Midbrain (tissue), 1 donor: ENCODE results near the gene HTRA3.
"Not testable (repeated sequence)": the region's sequence is repeated elsewhere in the genome, so short reads cannot be mapped to it uniquely, and the experiment has no call there.

Experiments
- DNase-seq: peaks from one replicate; lab custom pipeline; 2025; lab: John Stamatoyannopoulos, UW

HTRA3 gene

DNA sequence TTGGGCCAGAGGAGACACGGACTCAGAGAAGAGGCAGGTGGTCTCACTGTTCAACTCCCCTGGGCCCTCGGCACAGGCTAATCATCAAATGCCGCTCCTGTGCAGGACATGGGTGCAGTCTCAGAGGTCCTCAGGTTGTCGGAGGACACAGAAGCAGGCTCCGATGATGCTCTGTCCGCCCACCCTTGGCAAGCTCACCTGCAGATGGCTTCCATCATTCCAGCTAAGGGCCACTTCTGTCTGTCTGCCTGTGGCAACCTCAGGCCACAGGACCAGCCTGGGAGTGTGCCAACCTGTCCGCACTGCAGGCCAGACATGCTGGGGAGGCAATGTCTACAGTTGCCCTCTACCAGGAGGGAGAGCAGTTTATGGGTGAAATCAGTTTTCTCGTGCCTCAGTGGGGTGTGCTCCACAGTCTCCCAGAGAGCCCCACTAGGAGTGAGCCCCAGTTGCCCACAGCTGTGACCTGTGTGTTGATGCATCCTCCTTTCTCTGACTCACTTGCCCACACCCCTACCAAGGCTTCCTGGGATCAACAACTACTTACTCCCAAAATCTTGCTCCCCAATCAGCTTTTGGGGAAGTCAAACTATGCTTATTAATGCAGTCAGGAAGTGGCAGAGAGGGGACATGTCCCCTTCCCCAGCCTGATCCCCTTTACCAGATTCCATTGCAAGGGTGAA lies 55.9 kb downstream of the HTRA3 start:
- no peak for DNase-seq

DNA sequence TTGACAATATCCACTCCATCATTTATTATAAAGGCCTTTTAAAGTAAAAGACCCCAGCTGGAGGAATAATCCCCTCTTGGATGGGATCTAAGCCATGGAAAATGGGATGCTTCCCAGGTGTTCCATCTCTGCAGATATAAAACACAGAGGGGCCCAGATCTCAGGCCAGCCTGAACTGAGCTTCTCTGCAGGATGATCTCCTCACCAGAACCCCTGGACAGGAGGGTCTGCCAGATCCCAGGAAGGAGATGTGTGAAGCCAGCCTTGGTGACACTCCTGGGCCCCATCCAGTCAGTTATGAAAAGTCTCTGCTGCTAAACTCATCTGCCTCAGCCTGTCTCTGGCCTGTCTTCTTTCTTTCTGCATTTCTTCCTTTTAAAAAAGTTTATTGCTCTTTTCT lies 56.7 kb downstream of the HTRA3 start:
- DNase-seq: no peak

- DNase-seq: no peak
Observed at GRCh38 chr4:8328456-8328855, 58.9 kb downstream of the HTRA3 start.

DNA sequence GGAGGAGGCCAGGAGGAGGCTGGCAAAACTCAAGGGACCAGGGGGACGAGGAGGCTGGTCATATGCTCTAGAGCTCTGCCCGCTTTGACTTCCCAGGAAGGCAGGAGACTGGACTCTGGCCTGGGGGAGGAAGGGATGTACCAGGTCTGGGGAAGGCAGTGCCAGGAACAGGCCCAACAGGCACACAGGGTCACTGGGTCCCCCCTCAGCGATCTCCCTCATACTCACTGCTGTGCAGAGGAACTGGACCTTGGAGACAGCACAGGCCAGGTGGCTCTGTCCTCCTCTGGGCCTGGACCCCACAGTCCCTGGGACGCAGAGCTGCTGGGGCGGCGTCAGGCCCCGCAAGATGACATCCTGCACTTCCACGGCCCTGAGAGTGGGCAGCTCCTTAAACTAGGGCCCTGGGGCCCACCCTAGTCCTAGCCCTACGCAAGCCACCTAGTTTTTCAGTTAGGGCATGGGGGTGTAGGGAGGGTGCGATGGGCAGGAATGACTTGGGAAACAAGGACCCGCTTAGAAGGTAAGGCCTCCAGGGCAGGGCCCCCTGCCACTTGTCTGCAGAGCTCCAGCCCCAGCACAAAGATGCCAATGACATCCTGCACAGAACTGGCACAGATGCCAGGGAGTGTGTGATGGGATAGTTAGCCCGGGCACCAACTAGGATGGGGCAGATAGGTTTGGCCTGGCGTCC lies 59.5 kb downstream of the HTRA3 start:
- DNase-seq: no peak

- no peak for DNase-seq
Observed at GRCh38 chr4:8329560-8329858, 60.0 kb downstream of the HTRA3 start.

DNA sequence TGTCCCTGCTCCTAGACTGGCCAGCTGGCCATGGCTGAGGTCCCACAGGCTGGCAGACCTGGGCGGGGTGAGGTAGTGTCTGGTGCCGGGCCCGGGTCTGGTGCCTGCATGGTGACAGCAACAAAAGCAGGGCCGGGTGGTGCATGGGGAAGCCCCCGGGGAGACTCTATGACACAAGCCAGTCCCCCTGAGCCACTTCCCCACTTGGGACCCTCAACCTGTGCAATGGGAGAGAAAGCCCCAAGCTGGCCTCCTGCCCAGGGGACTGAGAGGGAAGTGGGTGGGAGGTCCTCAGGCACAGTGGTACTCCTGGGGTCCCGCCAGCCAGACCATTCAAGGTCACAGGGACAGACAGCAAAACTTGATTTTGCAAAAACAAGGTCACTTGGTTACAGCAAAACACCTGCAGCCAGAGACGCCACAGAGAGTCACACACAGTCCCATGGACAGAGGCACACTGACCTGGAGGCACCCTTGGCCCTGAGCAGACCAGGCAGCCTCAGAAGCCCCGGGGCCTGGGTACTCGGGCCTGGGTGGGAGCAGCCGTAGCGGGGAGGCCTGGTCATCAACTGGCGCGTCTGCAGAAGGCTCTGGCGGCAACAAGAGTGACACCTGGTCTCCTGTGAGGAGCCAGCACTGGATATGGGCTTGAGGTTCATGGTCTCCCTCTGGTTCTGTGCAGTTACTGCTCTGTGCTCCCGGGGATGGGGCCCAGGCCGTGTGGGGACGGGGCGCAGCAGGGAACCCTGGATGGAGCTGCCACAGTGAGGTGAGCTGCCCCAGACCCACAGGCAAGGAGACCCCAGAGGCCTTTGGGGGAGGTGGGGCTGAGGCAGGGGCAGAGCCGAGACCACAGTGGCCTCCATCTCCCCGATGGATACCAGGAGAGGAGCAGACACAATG lies 60.6 kb downstream of the HTRA3 start:
- no peak for DNase-seq

DNA sequence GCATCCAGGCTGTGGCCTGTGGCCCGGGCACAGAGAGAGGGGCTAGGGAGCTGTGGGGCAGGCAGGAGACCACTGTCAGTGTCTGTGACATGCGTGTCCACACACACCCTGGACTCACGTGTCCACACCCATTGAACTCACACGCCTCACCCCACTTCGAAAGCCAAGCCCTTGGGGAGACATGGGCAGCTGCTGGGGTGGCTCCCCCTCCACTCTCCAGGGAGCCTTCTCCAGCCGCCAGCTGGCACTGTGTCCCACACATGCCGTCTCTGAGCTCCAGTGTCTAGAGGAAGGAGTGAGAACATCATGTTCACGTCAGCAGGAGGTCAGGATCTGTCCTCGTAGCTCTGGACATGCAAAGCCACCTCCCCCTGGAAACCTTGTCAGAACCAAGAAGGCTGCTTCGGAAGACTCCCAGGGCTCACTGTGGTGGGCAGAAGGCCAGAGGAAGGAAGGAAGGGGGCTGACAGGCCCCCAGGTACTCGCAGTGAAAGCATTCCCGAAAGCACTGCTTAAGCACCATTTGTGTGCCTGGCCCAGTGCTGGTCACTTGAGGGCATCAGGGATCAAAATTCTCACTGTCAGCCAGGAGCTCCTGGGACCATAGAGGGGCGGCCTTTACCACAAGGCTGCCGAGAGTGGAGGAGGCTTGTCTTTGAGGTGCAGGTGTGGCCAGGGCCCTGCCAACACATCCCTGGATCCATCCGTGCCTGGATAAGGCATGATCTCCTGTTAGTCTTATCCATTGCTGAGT lies 61.4 kb downstream of the HTRA3 start:
- peak; percentile 6 for DNase-seq

GRCh38 chr4:8331575-8331955 lies 62.0 kb downstream of the HTRA3 start:
- DNase-seq: no peak

- DNase-seq: no peak
Observed at GRCh38 chr4:8332038-8332857, 62.7 kb downstream of the HTRA3 start.

GRCh38 chr4:8332891-8333331 lies 63.4 kb downstream of the HTRA3 start:
- DNase-seq: no peak

GRCh38 chr4:8333726-8334460 lies 64.3 kb downstream of the HTRA3 start:
- no peak for DNase-seq

GRCh38 chr4:8334786-8335460 lies 65.4 kb downstream of the HTRA3 start:
- DNase-seq: no peak

DNA sequence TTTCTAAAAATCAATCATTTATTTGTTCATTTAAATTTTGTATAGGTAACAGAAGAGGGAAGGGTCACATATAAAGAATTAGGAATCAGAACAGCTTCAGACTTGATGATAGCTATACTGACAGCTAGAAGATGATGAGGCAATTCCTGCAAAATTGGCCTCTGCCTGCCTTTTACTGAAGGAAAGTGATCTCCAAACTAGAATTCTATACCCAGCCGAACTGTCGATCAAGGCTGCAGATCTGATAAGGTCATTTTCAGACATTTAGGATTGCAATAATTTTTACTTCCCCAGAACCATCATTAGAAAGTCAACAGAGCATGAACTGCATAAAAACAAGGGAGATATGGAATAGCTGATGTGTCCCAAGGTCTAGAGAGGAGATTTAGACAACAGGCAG lies 66.3 kb downstream of the HTRA3 start:
- DNase-seq: no peak

DNA sequence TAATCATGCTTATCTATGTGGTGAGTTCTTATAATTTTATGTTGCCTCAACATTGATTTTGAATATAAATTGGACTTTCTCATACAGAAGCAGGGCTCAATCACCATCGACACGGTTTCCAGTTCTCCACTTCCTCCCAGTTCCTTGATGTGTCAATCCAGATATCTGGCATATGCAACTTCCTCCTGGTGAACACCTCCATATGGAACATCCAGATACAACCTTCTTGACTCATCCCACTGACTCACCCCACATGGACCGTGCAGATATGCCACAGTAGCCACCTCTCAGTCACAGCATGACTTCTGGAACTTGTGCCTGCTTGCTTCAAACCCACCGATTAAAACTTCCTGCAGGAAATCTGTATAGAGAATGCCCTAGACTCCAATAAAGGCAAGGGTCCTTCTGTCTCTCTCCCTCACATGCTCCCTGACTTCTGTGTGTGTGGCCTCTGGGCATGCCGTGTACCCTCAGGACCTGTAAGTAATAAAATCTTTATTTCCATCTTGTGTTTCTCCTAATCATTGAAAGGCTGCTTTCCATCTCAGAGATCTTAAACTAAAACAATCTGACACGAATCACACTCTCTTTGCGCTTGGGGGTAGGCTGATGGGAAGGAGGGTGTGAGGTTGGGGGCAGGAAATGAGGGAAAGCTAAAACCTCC lies 67.0 kb downstream of the HTRA3 start:
- no peak for DNase-seq

GRCh38 chr4:8338351-8338961 lies 68.9 kb downstream of the HTRA3 start:
- DNase-seq: no peak

GRCh38 chr4:8340781-8341241 lies 71.3 kb downstream of the HTRA3 start:
- peak; percentile 80 for DNase-seq

DNA sequence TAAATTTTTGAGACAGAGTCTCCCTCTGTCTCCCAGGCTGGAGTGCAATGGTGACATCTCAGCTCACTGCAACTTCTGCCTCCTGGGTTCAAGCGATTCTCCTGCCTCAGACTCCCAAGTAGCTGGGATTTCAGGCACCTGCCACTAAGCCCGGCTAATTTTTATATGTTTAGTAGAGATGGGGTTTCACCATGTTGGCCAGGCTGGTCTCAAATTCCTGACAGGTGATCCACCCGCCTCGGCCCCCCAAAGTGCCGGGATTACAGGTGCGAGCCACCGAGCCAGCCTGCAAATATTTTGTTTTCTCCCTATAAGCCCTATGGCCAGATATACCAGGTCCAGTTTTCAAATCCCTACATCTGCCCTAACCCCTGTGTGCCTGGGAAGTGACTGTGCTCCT lies 71.7 kb downstream of the HTRA3 start:
- not testable (repeated sequence) for DNase-seq

- peak; percentile 22 for DNase-seq
Observed at GRCh38 chr4:8341691-8342090, 72.1 kb downstream of the HTRA3 start.
